ENCODE measurements around the gene GRAMD1C. TPM values are rescaled to one million over a fixed set of nuclear protein-coding genes. Genes with fewer than 3 reads are reported as not detected.
"Not testable (repeated sequence)": the region's sequence is repeated elsewhere in the genome, so short reads cannot be mapped to it uniquely, and the experiment has no call there.

GRAMD1C gene
- total RNA-seq, 1 donor from 2014 or later: 0.37 TPM

GRCh38 chr3:113832477-113833164, 6.0 kb upstream of the GRAMD1C start:
- Mint-ChIP-seq H3K4me3 (ENCODE audit: low read depth) (no peak overlapping the region), H3K36me3 (ENCODE audit: low read depth) (no peaks in the 10 kb centered on the region), H3K4me1 (ENCODE audit: low read depth) (peaks cover 6% of the 10 kb centered on the region), H3K27me3 (ENCODE audit: low read depth) (peaks cover 4% of the 10 kb centered on the region), H3K27ac (no peak overlapping the region), H3K9me3 (peaks cover 5% of the 10 kb centered on the region)
- no peak for DNase-seq (ENCODE audit: low spot score)
- intact Hi-C loops (cut with micrococcal nuclease): no loop called here

- no peak overlapping the region for H3K27ac Mint-ChIP-seq
Measured at GRCh38 chr3:113834983-113835382, 3.6 kb upstream of the GRAMD1C start.

GRCh38 chr3:113839551-113839950, 963 bp downstream of the GRAMD1C start:
- Mint-ChIP-seq H3K4me3 (ENCODE audit: low read depth) (peak overlapping the region; percentile 76), H3K27ac (no peak overlapping the region), H3K9me3 (no peaks in the 10 kb centered on the region), H3K27me3 (ENCODE audit: low read depth) (peaks cover 5% of the 10 kb centered on the region), H3K4me1 (ENCODE audit: low read depth) (peaks cover 8% of the 10 kb centered on the region), H3K36me3 (ENCODE audit: low read depth) (no peaks in the 10 kb centered on the region)
- intact Hi-C loops (cut with micrococcal nuclease): loop anchor here (2.0 kb wide), 1 partner anchor 217 kb away; the partner anchor contains the start of genes CCDC191 and QTRT2
- no peak for DNase-seq (ENCODE audit: low spot score)

More at GRCh38 chr3:113834983-113835382, 3.6 kb upstream of the GRAMD1C start:
- no peak for DNase-seq (ENCODE audit: low spot score)
- Mint-ChIP-seq H3K36me3 (ENCODE audit: low read depth) (no peaks in the 10 kb centered on the region), H3K27me3 (ENCODE audit: low read depth) (peaks cover 4% of the 10 kb centered on the region), H3K4me1 (ENCODE audit: low read depth) (peaks cover 10% of the 10 kb centered on the region), H3K4me3 (ENCODE audit: low read depth) (no peak overlapping the region), H3K9me3 (peaks cover 5% of the 10 kb centered on the region)
- intact Hi-C loops (cut with micrococcal nuclease): no loop called here

GRCh38 chr3:113844622-113845222, 6.1 kb downstream of the GRAMD1C start:
- H3K4me1 Mint-ChIP-seq (ENCODE audit: low read depth): no peaks in the 10 kb centered on the region
- H3K27ac Mint-ChIP-seq: no peak overlapping the region
- H3K4me3 Mint-ChIP-seq (ENCODE audit: low read depth): no peak overlapping the region
- no peaks in the 10 kb centered on the region for H3K36me3 Mint-ChIP-seq (ENCODE audit: low read depth)
- intact Hi-C loops (cut with micrococcal nuclease): loop anchor here (10.0 kb wide), 1 partner anchor 310 kb away; no protein-coding TSS in a partner anchor
- no peak for DNase-seq (ENCODE audit: low spot score)
- H3K9me3 Mint-ChIP-seq: no peaks in the 10 kb centered on the region
- H3K27me3 Mint-ChIP-seq (ENCODE audit: low read depth): peaks cover 2% of the 10 kb centered on the region

GRCh38 chr3:113847247-113847646, 8.7 kb downstream of the GRAMD1C start:
- Mint-ChIP-seq H3K9me3 (no peaks in the 10 kb centered on the region), H3K27ac (no peak overlapping the region), H3K4me1 (ENCODE audit: low read depth) (no peaks in the 10 kb centered on the region), H3K36me3 (ENCODE audit: low read depth) (no peaks in the 10 kb centered on the region), H3K4me3 (ENCODE audit: low read depth) (no peak overlapping the region), H3K27me3 (ENCODE audit: low read depth) (peaks cover 2% of the 10 kb centered on the region)
- intact Hi-C loops (cut with micrococcal nuclease): loop anchor here (10.0 kb wide), 1 partner anchor 308 kb away; no protein-coding TSS in a partner anchor
- no peak for DNase-seq (ENCODE audit: low spot score)

- intact Hi-C loops (cut with micrococcal nuclease): loop anchor here (10.0 kb wide), 1 partner anchor 307 kb away; no protein-coding TSS in a partner anchor
- H3K27ac Mint-ChIP-seq: no peak overlapping the region
- no peaks in the 10 kb centered on the region for H3K9me3 Mint-ChIP-seq
- no peaks in the 10 kb centered on the region for H3K27me3 Mint-ChIP-seq (ENCODE audit: low read depth)
- H3K4me1 Mint-ChIP-seq (ENCODE audit: low read depth): no peaks in the 10 kb centered on the region
- H3K36me3 Mint-ChIP-seq (ENCODE audit: low read depth): no peaks in the 10 kb centered on the region
- no peak for DNase-seq (ENCODE audit: low spot score)
- H3K4me3 Mint-ChIP-seq (ENCODE audit: low read depth): no peak overlapping the region
Measured at GRCh38 chr3:113847664-113848461, 9.3 kb downstream of the GRAMD1C start.

GRCh38 chr3:113849071-113849470, 10.5 kb downstream of the GRAMD1C start:
- H3K4me3 Mint-ChIP-seq (ENCODE audit: low read depth); DNase-seq (ENCODE audit: low spot score); H3K9me3 Mint-ChIP-seq; H3K27ac Mint-ChIP-seq; H3K36me3 Mint-ChIP-seq (ENCODE audit: low read depth); H3K4me1 Mint-ChIP-seq (ENCODE audit: low read depth); H3K27me3 Mint-ChIP-seq (ENCODE audit: low read depth): not testable (repeated sequence)
- intact Hi-C loops (cut with micrococcal nuclease): loop anchor here (10.0 kb wide), 1 partner anchor 306 kb away; no protein-coding TSS in a partner anchor

GRCh38 chr3:113849841-113850240, 11.3 kb downstream of the GRAMD1C start:
- H3K27me3 Mint-ChIP-seq (ENCODE audit: low read depth); DNase-seq (ENCODE audit: low spot score); H3K4me1 Mint-ChIP-seq (ENCODE audit: low read depth); H3K4me3 Mint-ChIP-seq (ENCODE audit: low read depth); H3K9me3 Mint-ChIP-seq; H3K27ac Mint-ChIP-seq; H3K36me3 Mint-ChIP-seq (ENCODE audit: low read depth): not testable (repeated sequence)
- intact Hi-C loops (cut with micrococcal nuclease): loop anchor here (10.0 kb wide), 1 partner anchor 305 kb away; no protein-coding TSS in a partner anchor

GRCh38 chr3:113850391-113850790, 11.8 kb downstream of the GRAMD1C start:
- H3K36me3 Mint-ChIP-seq (ENCODE audit: low read depth); H3K4me3 Mint-ChIP-seq (ENCODE audit: low read depth); H3K4me1 Mint-ChIP-seq (ENCODE audit: low read depth); intact Hi-C loops (cut with micrococcal nuclease); DNase-seq (ENCODE audit: low spot score); H3K9me3 Mint-ChIP-seq; H3K27me3 Mint-ChIP-seq (ENCODE audit: low read depth); H3K27ac Mint-ChIP-seq: not testable (repeated sequence)

GRCh38 chr3:113852506-113852905, 13.9 kb downstream of the GRAMD1C start:
- no peaks in the 10 kb centered on the region for H3K9me3 Mint-ChIP-seq
- H3K27me3 Mint-ChIP-seq (ENCODE audit: low read depth): peaks cover 1% of the 10 kb centered on the region
- no peak overlapping the region for H3K27ac Mint-ChIP-seq
- no peak overlapping the region for H3K4me3 Mint-ChIP-seq (ENCODE audit: low read depth)
- DNase-seq (ENCODE audit: low spot score): no peak
- no peaks in the 10 kb centered on the region for H3K36me3 Mint-ChIP-seq (ENCODE audit: low read depth)
- H3K4me1 Mint-ChIP-seq (ENCODE audit: low read depth): no peaks in the 10 kb centered on the region
- intact Hi-C loops (cut with micrococcal nuclease): no loop called here

GRCh38 chr3:113867506-113867905, 28.9 kb downstream of the GRAMD1C start:
- Mint-ChIP-seq H3K27ac (no peak overlapping the region), H3K36me3 (ENCODE audit: low read depth) (no peaks in the 10 kb centered on the region), H3K4me1 (ENCODE audit: low read depth) (no peaks in the 10 kb centered on the region), H3K4me3 (ENCODE audit: low read depth) (no peak overlapping the region), H3K27me3 (ENCODE audit: low read depth) (peaks cover 10% of the 10 kb centered on the region), H3K9me3 (no peaks in the 10 kb centered on the region)
- intact Hi-C loops (cut with micrococcal nuclease): no loop called here
- no peak for DNase-seq (ENCODE audit: low spot score)

GRCh38 chr3:113873293-113873692, 34.7 kb downstream of the GRAMD1C start:
- intact Hi-C loops (cut with micrococcal nuclease): no loop called here
- Mint-ChIP-seq H3K4me1 (ENCODE audit: low read depth) (no peaks in the 10 kb centered on the region), H3K27ac (no peak overlapping the region), H3K9me3 (no peaks in the 10 kb centered on the region), H3K36me3 (ENCODE audit: low read depth) (no peaks in the 10 kb centered on the region), H3K4me3 (ENCODE audit: low read depth) (no peak overlapping the region), H3K27me3 (ENCODE audit: low read depth) (peaks cover 6% of the 10 kb centered on the region)
- no peak for DNase-seq (ENCODE audit: low spot score)
